SK-N-MC (cell line): Measurements from ENCODE around the gene SLC2A5.

Experiments used
- EZH2 ChIP-seq: fragments of 200-600 bp; sonication (generic); IDR thresholded peaks from one replicate; pipeline ENCODE4 v1.6.1; 2017; ENCODE audit warnings: antibody characterized with exemption
- POLR2AphosphoS5 ChIP-seq: IDR thresholded peaks from 2 replicates; pipeline ENCODE4 v1.6.1; 2012; ENCODE audit warnings: mild to moderate bottlenecking, low read depth, low read length, borderline replicate concordance

DNA sequence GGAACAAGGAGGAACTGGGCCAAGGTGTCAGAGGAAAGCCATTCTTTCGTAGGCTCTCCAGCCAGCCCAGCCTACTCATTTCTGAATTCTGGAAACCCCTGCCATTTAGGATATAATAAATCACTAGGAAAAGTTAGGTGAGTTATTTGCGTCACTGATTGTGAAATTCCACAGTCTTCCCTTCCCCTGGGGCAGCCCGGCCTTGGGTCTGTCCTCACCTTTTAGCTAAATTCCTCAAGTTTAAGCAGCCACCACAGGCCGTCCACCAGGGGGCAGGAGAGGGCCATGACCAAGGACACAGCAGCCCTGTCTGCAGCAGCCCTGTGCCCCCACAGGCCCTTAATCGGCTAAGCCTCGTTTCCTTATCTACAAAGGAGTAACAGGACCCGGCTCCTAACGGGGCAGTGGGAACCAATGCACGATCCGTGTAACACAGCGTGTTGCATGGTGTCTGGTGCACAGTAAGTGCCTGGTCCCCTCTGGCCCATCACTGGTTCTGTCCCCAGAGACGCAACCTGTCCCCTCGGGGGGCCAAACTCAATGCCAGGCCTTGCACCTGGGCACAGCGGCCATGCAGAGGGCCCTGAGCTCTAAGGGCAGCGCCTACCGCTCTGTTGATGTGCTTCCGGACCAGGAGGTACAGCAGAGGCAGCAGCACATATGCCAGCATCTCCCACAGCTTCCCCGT, 41.4 kb upstream of the SLC2A5 start:
- TF ChIP-seq EZH2 = no peak
- no peak for TF ChIP-seq POLR2AphosphoS5
